Epithelial cell of esophagus (primary cell): ENCODE data around the gene AVEN.

Experiments used
- DNase-seq: peaks from one replicate; pipeline ENCODE4 v3.0.0; 2010; ENCODE audit warnings: low read depth
- H3K4me3 ChIP-seq: 2 replicates; pipeline ENCODE4 v1.5.1; 2011; ENCODE audit warnings: mild to moderate bottlenecking, low read length, control low read depth
- CTCF ChIP-seq: IDR thresholded peaks from 2 replicates; pipeline ENCODE4 v1.5.1; 2011; ENCODE audit warnings: low read depth, mild to moderate bottlenecking, low read length, control low read depth, inconsistent platforms; ENCODE audit not compliant: insufficient read depth; ENCODE audit errors: missing control alignments

AVEN gene

GRCh38 chr15:33858836-33859235 is 180.2 kb downstream of the AVEN start:
- DNase-seq, result no peak
- no peak overlapping the region for H3K4me3 ChIP-seq
- no peak for TF ChIP-seq CTCF

GRCh38 chr15:33857726-33858125 is 181.3 kb downstream of the AVEN start:
- no peak overlapping the region for H3K4me3 ChIP-seq

GRCh38 chr15:33852570-33852969 is 186.4 kb downstream of the AVEN start:
- TF ChIP-seq CTCF, result no peak
- H3K4me3 ChIP-seq, result no peak overlapping the region
- peak; percentile 41 for DNase-seq

More at GRCh38 chr15:33857726-33858125, 181.3 kb downstream of the AVEN start:
- no peak for DNase-seq
- no peak for TF ChIP-seq CTCF

GRCh38 chr15:33852094-33852493 is 186.9 kb downstream of the AVEN start:
- no peak overlapping the region for H3K4me3 ChIP-seq
- TF ChIP-seq CTCF, result no peak
- DNase-seq, result no peak

- no peak for DNase-seq
- H3K4me3 ChIP-seq, result no peak overlapping the region
- TF ChIP-seq CTCF, result no peak
These were observed 187.9 kb downstream of the AVEN start for GRCh38 chr15:33851079-33851478.

GRCh38 chr15:33848011-33848410 is 191.0 kb downstream of the AVEN start:
- no peak for TF ChIP-seq CTCF
- no peak overlapping the region for H3K4me3 ChIP-seq
- no peak for DNase-seq

GRCh38 chr15:33846862-33847261 is 192.1 kb downstream of the AVEN start:
- DNase-seq, result no peak
- TF ChIP-seq CTCF, result no peak
- no peak overlapping the region for H3K4me3 ChIP-seq
